HG03558 (cell line): ENCODE data around the gene CCDC183.

Source experiments
- ATAC-seq: cut with Tn5 transposase; IDR thresholded peaks from one replicate; pipeline ENCODE4 v1.9.1; 2021; ENCODE audit warnings: moderate number of reproducible peaks; ENCODE audit not compliant: unreplicated experiment; ENCODE audit errors: extremely low read depth

The CCDC183 gene

DNA sequence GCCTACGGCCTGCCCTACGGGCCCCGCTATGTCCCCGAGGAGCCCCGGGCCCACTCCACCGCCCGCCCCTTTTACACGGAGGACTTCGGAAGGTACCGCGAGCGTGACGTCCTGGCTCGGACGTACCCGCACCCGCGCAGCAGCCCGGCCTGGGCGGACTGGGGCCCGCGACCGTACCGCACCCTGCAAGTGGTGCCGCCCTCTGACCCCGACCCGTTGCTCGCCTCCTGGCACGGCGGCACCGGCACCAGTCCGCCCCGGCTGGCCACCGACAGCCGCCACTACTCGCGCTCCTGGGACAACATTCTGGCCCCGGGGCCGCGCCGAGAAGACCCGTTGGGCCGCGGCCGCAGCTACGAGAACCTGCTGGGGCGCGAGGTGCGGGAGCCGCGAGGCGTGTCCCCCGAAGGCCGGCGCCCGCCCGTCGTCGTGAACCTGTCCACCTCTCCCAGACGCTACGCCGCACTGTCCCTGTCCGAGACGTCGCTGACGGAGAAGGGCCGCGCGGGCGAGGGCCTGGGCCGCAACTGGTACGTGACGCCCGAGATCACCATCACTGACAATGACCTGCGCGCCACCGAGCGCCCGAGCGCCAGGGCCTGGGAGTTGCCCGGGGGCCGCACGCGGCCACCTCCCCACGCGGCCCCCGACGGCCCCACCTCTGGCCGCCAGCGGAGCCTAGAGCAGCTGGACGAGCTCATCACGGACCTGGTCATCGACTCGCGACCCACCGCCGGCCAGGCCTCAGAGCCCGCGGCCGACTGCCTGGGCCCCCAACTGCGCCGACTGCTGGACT, 49.5 kb downstream of the CCDC183 start:
- no peak for ATAC-seq

- no peak for ATAC-seq
Observed at GRCh38 chr9:136846376-136847087, 50.4 kb downstream of the CCDC183 start.

DNA sequence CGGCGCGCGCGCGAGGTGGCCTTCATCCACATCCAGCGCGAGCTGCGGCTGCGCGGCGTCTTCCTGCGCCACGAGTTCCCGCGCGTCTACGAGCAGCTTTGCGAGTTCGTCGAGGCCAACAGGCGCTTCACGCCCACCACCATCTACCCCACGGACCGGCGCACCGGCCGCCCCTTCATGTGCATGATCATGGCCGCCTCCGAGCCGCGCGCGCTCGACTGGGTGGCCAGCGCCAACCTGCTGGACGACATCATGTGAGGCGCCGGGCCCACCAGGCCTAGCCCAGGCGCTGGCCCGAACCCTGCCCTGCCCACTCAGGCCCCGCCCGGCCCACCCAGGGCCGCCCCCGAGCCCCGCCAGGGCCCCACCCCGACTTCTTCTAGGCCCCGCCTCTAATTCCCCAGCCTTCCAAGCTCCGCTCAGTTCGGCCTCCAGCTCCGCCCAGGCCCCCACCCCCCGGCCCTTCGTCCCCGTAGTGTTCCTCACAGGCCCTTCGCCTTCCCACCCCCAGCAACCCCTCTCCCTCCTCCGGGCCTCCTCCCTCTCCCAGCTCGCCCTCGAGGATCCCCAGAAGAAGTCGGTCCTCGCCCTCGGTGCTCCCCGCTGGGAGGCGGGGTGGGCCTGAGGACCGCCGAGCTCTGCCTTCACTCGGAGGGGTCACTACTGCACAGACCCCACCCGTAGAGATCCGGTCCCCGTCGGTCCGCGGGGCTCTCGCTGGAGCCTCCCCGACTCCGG, 51.1 kb downstream of the CCDC183 start:
- no peak for ATAC-seq

DNA sequence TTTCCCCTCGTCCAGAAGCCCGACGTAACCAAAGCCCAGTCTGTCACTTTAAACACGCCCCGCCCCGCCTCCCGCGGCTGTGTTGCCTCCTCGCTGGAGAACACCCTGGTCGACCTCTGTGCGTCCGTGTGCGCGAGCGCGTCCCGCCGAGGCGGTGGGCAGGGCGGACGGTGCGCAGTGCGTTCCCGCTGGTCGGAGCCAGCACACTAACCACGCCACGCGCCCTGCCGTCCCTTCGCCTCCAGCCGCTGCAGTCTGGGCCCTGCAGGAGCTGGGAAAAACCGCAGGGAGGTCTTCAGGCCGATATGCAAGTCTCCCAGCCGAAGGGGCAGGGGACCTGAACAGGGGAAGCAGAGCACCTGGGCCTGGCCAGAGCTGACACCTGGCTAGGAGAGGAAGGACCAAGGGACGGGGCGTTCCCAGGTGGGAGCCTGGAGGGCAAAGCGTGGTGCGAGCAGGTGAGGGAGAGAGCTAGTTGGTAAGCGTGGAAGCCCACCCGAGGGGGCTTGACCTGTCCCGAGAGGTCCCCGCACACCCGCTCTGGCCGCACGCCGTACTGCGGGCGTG, 51.8 kb downstream of the CCDC183 start:
- ATAC-seq, result no peak

GRCh38 chr9:136848393-136849037, 52.4 kb downstream of the CCDC183 start:
- no peak for ATAC-seq

DNA sequence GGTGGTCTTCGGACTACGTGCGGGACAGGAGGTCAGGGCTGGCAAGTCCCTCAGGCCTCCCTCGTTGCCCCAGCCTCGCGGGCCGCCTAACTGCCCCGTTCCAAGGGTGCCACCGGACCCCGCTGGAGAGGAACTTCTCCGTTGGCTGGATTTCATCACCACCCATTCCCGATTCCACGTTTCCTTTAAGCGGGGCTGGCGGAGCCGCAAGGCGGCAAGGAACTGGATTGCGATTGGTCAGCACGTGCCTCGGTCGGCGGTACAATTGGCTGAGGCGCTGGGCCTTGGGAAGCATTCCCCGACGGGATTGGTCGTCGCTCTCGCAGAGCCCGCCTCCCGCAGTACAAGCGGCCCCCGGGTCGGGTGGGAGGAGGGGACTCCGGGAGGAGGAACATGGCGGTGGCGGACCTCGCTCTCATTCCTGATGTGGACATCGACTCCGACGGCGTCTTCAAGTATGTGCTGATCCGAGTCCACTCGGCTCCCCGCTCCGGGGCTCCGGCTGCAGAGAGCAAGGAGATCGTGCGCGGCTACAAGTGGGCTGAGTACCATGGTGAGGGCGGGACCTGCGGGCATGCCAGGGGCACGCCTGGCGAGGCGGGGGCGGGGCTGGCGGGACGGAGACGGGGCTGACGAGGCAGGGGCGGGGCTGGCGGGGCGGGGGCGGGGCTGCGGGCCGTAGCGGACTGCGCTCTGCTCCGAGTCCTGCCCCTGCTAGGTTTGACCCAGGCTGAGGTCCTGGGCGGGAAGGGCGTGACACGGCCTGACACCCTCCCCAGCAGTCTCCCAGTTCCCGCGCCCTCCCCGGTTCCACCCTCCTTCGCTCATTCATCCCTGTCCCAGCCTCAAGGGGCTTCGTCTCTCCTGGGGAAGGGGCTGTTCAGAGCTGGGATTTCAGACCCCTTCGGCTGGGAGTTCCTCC, 53.2 kb downstream of the CCDC183 start, which contains the start of gene PHPT1:
TSS of gene PHPT1 (plus strand) at position 372 of the 922 bp plus-strand sequence. CDS start at position 394, 22 bp downstream.
- peak; percentile 48 for ATAC-seq

GRCh38 chr9:136849960-136850865, 54.1 kb downstream of the CCDC183 start:
- no peak for ATAC-seq

DNA sequence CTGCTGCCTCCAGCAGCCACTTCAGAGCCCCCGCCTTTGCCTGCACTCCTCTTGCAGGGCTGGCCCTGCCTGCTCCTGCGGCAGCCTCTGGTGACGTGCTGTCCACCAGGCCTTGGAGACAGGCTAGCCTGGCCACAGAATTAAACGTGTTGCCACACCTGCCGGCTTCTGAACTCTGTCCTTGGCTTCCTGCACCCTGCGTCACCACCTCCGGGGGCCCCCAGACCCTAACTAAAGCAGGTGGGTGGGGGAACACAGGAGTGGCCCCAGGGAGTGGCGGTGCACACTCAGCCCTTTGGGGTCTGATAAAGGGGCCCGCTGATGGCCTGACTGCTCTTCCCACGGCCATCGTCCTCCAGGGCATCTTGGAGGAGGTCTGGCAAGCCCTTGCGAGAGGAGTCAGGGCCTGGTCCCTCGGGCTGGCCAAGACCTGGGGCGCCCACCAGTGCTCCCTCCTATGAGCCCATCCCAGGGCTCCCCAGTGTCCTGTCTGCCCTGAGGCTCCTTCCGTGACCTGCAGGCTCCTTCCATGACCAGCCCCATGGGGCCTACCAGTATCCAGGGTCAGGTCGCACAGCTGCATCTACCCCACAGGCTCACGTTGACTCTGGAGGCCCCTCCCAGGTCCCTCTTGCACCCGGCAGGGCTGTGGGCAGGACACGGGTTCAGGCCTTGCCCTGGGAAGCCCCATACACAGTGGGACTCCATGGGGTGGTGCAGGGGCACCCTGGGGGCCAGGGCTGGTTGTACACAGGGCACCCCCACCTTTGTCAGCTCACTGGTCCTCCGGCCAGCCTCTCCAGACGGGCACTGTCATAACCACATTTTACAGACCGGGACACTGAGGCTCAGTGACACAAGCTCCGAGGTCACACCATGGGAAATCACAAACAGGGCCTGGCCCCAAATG, 55.0 kb downstream of the CCDC183 start:
- ATAC-seq, result no peak

DNA sequence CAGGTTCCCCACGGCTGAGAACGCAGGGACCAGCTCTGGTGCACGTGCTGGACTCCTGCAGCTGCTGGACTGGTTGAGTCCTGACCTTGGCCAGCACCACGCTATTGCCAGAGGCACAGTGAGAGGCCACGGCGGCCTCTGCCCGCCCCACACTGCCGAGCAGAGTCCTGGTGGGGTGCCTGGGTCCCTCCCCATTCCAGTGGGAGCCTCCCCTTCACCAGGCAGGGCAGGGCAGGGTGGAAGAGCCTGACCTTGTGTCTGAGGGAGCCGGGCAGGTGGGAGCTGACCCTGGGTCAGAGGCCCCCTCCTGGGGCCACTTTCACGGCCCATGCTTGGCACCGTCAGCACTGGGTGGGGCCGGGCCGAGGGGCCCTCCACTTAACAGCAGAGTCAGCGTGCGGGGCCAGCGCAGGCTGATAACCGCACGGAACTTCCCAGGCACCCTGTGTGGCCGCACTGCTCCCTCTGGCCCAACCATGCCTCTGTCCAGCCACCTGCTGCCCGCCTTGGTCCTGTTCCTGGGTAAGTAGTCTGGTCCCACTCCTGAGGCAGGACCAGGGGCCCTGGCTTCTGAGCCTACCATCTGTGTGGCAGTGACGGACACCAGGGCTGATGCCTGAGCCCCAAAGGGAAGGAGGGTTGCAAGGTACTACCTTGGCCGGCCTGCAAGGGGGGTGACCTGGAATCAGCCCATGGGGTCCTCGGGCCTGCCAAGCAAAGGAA, 56.0 kb downstream of the CCDC183 start, which contains the start of gene MAMDC4:
TSS of gene MAMDC4 (plus strand) at position 406 of the 723 bp plus-strand sequence. CDS start at position 477, 71 bp downstream.
- ATAC-seq, result no peak

DNA sequence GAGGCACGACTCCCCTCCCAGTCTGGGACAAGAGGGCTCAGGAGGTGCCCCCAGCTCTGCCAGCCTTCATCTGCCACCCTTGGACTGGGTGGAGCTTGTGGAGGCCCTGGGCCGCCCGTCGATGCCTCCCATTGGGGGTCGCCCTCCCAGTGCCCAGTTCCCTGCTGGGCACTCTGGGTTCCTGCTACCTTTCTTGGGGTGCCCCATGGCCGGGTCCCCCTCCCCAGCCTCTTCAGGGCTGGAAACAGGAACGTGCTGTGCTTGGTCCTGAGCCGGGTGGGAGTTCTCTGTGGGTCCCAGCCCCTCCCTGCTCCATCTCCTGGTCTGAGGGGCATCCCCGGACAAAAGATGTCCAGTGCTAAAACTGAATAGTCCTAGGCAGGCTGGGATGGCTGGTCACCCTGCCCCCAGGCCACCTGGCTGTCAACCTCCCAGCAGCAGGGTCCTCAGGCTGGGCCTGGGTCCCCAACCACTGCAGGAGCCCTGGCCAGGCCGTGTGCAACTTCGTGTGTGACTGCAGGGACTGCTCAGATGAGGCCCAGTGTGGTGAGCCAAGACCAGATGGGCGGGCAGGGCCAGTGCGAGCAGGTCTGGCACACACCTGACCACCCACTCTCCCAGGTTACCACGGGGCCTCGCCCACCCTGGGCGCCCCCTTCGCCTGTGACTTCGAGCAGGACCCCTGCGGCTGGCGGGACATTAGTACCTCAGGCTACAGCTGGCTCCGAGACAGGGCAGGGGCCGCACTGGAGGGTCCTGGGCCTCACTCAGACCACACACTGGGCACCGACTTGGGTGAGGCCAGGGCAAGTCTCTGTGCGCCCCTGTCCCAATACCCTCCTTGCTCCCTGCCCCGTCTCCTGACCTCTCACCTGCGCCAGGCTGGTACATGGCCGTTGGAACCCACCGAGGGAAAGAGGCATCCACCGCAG, 56.8 kb downstream of the CCDC183 start:
- no peak for ATAC-seq

DNA sequence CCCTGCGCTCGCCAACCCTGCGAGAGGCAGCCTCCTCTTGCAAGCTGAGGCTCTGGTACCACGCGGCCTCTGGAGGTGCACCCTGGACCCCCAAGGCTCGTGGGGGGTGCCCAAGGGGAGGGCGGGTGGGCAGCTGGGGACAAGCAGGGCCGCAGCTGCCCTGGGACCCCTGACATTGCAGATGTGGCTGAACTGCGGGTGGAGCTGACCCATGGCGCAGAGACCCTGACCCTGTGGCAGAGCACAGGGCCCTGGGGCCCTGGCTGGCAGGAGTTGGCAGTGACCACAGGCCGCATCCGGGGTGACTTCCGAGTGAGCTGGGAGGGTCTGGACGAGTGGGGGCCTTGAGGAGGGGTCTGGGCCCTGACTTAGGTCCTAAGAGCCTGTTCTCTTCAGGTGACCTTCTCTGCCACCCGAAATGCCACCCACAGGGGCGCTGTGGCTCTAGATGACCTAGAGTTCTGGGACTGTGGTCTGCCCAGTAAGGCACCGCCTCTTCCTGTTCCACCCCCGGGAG, 57.5 kb downstream of the CCDC183 start:
- no peak for ATAC-seq

DNA sequence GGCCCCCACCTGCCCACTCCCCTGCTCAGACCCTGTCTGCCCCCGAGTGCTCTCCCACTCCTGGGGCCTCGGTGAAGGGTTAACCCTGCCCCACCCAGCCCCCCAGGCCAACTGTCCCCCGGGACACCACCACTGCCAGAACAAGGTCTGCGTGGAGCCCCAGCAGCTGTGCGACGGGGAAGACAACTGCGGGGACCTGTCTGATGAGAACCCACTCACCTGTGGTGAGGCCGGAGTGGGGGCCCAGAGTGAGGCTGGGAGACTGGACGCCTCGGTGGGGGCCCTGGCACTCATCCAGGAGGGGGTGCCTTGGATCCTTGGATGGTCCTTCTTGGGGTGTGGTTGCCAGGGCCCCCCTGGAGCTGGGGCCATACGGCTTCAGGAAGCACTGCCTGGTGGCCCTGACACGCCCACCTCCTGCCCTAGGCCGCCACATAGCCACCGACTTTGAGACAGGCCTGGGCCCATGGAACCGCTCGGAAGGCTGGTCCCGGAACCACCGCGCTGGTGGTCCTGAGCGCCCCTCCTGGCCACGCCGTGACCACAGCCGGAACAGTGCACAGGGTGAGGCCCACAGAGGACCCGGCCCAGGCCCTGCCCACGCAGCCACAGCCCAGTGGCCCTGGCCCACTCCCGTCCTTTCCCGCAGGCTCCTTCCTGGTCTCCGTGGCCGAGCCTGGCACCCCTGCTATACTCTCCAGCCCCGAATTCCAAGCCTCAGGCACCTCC, 58.1 kb downstream of the CCDC183 start:
- no peak for ATAC-seq

DNA sequence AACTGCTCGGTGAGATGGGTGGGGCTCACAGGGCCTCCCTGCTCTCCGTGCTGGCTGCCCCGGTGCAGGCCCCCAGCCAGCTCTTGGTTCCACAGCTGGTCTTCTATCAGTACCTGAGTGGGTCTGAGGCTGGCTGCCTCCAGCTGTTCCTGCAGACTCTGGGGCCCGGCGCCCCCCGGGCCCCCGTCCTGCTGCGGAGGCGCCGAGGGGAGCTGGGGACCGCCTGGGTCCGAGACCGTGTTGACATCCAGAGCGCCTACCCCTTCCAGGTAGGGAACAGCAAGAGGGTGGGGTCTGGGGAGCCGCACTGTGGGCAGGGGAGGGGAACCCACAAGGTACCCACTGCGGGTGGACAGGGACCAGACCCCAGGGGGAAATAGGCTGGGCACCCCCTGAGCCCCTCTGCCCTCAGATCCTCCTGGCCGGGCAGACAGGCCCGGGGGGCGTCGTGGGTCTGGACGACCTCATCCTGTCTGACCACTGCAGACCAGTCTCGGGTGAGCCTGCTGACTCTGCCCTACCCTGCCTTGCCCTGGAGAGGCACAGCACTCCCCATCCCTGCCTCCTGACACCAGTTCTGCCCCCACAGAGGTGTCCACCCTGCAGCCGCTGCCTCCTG, 58.8 kb downstream of the CCDC183 start:
- no peak for ATAC-seq
